Gastrocnemius medialis (tissue), 4 donors: ENCODE data around the gene ITPKB.

Experiments used
- POLR2A ChIP-seq, 2 donors: fragments of 450-650 bp; IDR thresholded peaks; one replicate each; pipeline ENCODE4 v1.6.1; 2017; ENCODE audit warnings: antibody characterized with exemption in 2 of 2, mild to moderate bottlenecking in 2 of 2, moderate library complexity in 2 of 2
- TF ChIP-seq, protein P1 (sequence below), 5 experiments: fragments of 450-650 bp in 3 of 5; fragments of 200-600 bp in 2 of 5; sonication (generic) in 2 of 5; IDR thresholded peaks in 4 of 5; conservative IDR thresholded peaks in 1 of 5; 1 replicate in 4 of 5; 2 replicates in 1 of 5; pipeline ENCODE4 v1.5.1; 2016 to 2019; ENCODE audit warnings: antibody characterized with exemption in 5 of 5, mild to moderate bottlenecking in 3 of 5, moderate library complexity in 3 of 5

DNA sequence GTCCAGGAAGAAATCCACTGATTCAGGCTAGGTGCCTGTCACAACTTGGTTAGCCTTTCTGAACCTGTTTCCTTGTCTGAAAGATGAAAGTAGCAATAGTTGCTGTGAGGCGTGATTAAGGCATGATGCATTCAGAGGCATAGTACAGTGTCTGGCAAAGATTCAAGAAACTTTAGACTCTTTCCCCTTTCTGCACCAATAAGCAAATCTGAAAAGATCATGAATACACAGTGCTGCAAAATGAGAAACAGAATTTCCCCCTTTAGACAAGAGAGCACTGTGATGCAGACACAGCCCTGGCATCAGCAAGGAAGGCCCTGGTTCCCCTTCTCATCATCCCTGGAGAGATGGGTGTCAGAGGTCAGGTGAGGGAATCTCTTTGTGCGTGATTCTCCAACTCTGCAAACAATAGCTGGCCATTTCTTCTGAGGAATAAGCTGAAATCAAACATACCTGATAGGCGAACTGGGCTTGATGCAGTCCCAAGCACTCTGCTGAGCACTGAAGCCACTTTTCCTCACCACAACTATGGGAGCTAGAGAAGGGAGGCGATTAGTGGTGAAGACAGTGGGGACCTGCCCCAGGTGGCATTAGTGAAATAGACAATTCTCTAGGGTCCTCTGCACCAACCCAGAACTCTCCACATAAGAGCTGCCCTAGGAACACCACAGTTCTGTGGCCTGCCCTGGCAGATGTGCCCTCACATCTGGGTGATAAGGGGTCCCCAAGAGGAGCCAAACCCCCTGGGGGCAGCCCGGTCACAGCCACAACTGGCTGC lies 41.7 kb downstream of the ITPKB start:
- TF ChIP-seq, protein P1, sequence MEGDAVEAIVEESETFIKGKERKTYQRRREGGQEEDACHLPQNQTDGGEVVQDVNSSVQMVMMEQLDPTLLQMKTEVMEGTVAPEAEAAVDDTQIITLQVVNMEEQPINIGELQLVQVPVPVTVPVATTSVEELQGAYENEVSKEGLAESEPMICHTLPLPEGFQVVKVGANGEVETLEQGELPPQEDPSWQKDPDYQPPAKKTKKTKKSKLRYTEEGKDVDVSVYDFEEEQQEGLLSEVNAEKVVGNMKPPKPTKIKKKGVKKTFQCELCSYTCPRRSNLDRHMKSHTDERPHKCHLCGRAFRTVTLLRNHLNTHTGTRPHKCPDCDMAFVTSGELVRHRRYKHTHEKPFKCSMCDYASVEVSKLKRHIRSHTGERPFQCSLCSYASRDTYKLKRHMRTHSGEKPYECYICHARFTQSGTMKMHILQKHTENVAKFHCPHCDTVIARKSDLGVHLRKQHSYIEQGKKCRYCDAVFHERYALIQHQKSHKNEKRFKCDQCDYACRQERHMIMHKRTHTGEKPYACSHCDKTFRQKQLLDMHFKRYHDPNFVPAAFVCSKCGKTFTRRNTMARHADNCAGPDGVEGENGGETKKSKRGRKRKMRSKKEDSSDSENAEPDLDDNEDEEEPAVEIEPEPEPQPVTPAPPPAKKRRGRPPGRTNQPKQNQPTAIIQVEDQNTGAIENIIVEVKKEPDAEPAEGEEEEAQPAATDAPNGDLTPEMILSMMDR (IDR thresholded peaks at IDR 0.05 in 4 of 5, conservative IDR thresholded peaks at IDR 0.05 in 1 of 5), result no peak
- no peak for TF ChIP-seq POLR2A (IDR thresholded peaks at IDR 0.05)
